Peyer's patch (tissue), 4 donors: ENCODE measurements around the gene COMMD7. TPM values are rescaled to one million over a fixed set of nuclear protein-coding genes. Genes with fewer than 3 reads are reported as not detected.

Experiments used
- DNase-seq, 3 donors: peaks; one replicate each; pipeline ENCODE4 v3.0.0-alpha.2; 2017 to 2019
- H3K27ac ChIP-seq, 4 donors: fragments of 200-600 bp; sonication (generic); one replicate each; pipeline ENCODE4 v1.5.1; 2016 to 2019
- H3K27me3 ChIP-seq, 2 donors: fragments of 200-600 bp; sonication (generic); one replicate each; pipeline ENCODE4 v1.5.1; 2019
- H3K36me3 ChIP-seq, 3 donors: fragments of 200-600 bp; sonication (generic); one replicate each; pipeline ENCODE4 v1.5.1; 2016 to 2019
- H3K4me1 ChIP-seq, 4 donors: fragments of 200-600 bp; sonication (generic); one replicate each; pipeline ENCODE4 v1.5.1; 2016 to 2019
- H3K4me3 ChIP-seq, 4 donors: fragments of 200-600 bp; sonication (generic); 1 replicate in 3 of 4; 2 replicates in 1 of 4; pipeline ENCODE4 v1.5.1; 2016 to 2019; ENCODE audit warnings: mild to moderate bottlenecking in 1 of 4
- H3K9me3 ChIP-seq, 4 donors: fragments of 200-600 bp; sonication (generic); one replicate each; pipeline ENCODE4 v1.5.1; 2016 to 2019; ENCODE audit warnings: mild to moderate bottlenecking in 1 of 4
- POLR2A ChIP-seq, 2 donors: fragments of 450-650 bp; IDR thresholded peaks; one replicate each; pipeline ENCODE4 v1.5.1; 2017; ENCODE audit warnings: antibody characterized with exemption in 2 of 2, mild to moderate bottlenecking in 2 of 2, moderate library complexity in 2 of 2
- total RNA-seq, 4 donors: library from RNA; depleted of rRNA; stranded (reverse); fragments of >200 nt; gene quantifications; one replicate each; pipeline ENCODE4 v1.1.0, GENCODE V29; 2016
- TF ChIP-seq, protein P1 (sequence below), 6 experiments: fragments of 450-650 bp in 4 of 6; fragments of 200-600 bp in 2 of 6; sonication (generic) in 1 of 6; IDR thresholded peaks; one replicate each; pipeline ENCODE4 v1.5.1; 2017 to 2019; ENCODE audit warnings: antibody characterized with exemption in 6 of 6, mild to moderate bottlenecking in 3 of 6, moderate library complexity in 1 of 6

The COMMD7 gene
- total RNA-seq, 4 donors from 2014 or later = 7.9 to 16.3 (median 10.5) TPM

- no peaks in the 10 kb centered on the region for H3K27me3 ChIP-seq
- H3K36me3 ChIP-seq = no peaks in the 10 kb centered on the region
- H3K27ac ChIP-seq = no peak overlapping the region
- TF ChIP-seq, protein P1, sequence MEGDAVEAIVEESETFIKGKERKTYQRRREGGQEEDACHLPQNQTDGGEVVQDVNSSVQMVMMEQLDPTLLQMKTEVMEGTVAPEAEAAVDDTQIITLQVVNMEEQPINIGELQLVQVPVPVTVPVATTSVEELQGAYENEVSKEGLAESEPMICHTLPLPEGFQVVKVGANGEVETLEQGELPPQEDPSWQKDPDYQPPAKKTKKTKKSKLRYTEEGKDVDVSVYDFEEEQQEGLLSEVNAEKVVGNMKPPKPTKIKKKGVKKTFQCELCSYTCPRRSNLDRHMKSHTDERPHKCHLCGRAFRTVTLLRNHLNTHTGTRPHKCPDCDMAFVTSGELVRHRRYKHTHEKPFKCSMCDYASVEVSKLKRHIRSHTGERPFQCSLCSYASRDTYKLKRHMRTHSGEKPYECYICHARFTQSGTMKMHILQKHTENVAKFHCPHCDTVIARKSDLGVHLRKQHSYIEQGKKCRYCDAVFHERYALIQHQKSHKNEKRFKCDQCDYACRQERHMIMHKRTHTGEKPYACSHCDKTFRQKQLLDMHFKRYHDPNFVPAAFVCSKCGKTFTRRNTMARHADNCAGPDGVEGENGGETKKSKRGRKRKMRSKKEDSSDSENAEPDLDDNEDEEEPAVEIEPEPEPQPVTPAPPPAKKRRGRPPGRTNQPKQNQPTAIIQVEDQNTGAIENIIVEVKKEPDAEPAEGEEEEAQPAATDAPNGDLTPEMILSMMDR (IDR thresholded peaks at IDR 0.05) = no peak
- no peak for TF ChIP-seq POLR2A (IDR thresholded peaks at IDR 0.05)
- no peaks in the 10 kb centered on the region for H3K4me1 ChIP-seq
- no peak for DNase-seq
- no peak overlapping the region for H3K4me3 ChIP-seq
- H3K9me3 ChIP-seq = no peaks in the 10 kb centered on the region
Observed at GRCh38 chr20:32685541-32686529, 57.4 kb downstream of the COMMD7 start.

DNA sequence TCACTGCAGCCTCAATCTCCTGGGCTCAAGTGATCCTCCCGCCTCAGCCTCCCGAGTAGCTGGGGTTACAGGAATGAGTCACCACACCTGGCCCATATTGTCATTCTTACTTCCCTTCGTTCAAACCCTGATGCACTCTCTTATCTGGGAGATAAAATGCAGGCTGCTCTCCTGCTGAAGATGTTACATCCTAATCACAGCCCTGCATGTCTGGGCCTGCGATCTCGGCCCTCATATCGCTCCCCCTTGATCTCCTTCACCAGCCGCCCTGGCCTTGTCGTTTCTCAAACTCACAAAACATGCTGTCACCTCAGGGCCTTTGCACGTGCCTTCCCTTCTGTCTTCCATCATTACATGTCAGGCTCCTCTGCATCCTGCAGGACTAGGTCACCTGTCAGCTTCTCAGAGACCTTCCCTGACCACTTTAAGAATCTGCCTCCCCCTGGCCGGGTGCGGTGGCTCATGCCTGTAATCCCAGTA is 60.7 kb downstream of the COMMD7 start:
- no peaks in the 10 kb centered on the region for H3K36me3 ChIP-seq
- no peak for DNase-seq
- no peak for TF ChIP-seq POLR2A (IDR thresholded peaks at IDR 0.05)
- TF ChIP-seq, protein P1 (IDR thresholded peaks at IDR 0.05) = no peak

DNA sequence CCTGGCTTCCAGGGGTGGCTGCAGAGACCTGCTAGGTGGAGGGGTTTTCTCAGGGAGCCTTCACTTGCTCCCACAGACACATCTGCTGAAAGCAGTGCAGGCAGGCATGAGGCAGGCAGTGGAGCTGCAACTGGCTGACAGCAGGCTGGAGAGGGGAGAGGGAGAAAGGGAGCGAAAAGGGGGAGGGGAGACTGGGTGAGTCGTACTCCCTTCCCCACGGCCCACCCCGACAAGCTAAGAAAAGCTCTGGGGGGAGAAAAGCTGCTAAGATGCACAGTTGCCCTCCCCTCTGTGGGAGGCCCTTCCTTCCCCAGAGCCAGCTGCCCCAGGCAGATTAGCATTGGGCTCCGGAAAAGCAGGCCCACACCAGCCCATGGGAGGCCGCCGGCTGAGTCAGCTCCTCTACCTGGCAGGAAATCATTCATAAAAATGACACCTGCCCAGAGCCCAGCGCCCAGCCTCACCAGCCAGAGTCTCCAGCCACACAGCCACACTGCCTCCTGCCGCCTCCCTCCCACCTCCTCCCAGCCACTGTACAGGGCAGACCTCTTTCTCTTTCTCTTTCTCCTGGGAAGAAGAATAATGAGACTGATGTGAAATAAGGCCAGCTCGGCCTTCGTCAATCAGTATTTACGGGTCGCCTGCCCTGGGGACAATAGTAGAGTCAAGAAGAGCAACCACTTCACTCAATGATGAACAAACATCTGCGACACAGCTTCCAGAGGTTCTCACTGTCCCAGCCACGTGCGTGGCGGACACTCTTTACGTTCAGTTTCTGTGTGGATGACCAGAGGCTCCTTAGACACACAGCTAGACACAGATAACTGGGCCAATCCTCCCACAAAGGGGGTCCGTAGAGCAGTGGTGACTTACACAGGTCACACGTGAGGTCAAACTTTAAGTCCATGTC is 61.8 kb downstream of the COMMD7 start:
- no peaks in the 10 kb centered on the region for H3K36me3 ChIP-seq
- no peaks in the 10 kb centered on the region for H3K27me3 ChIP-seq
- H3K4me1 ChIP-seq = no peaks in the 10 kb centered on the region
- H3K27ac ChIP-seq = no peak overlapping the region
- TF ChIP-seq, protein P1 (IDR thresholded peaks at IDR 0.05) = no peak
- TF ChIP-seq POLR2A (IDR thresholded peaks at IDR 0.05) = no peak
- no peak overlapping the region for H3K4me3 ChIP-seq
- H3K9me3 ChIP-seq = no peaks in the 10 kb centered on the region
- no peak for DNase-seq

More for the DNA sequence above, 60.7 kb downstream of the COMMD7 start:
- Histone ChIP-seq H3K27me3 (no peaks in the 10 kb centered on the region), H3K27ac (no peak overlapping the region), H3K9me3 (no peaks in the 10 kb centered on the region), H3K4me3 (no peak overlapping the region), H3K4me1 (no peaks in the 10 kb centered on the region)

- DNase-seq = no peak
- Histone ChIP-seq H3K27me3 (no peaks in the 10 kb centered on the region), H3K36me3 (no peaks in the 10 kb centered on the region), H3K27ac (no peak overlapping the region), H3K4me1 (no peaks in the 10 kb centered on the region), H3K4me3 (no peak overlapping the region), H3K9me3 (no peaks in the 10 kb centered on the region)
- no peak for TF ChIP-seq POLR2A (IDR thresholded peaks at IDR 0.05)
- TF ChIP-seq, protein P1 (IDR thresholded peaks at IDR 0.05) = no peak
Observed at GRCh38 chr20:32680544-32681174, 62.6 kb downstream of the COMMD7 start.

DNA sequence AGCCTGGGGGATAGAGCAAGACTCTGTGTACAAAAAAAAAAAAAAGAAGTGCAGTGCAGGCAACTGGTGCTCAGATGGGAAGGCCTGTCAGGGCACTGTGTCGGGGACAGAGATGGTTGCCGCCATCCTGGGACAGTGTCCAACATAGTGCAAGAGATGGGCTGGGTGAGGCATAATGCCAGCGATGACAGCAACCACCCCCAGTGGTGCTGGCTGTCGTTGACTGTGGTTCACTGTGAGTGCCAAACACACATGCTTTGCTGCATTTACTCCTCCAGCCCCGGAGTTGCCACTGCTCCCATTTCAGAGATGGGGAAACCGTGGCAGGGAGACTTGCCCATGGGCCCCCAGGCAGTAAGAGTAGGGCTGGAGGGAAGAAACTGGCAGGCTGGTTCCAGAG is 64.3 kb downstream of the COMMD7 start:
- TF ChIP-seq POLR2A (IDR thresholded peaks at IDR 0.05) = no peak
- TF ChIP-seq, protein P1 (IDR thresholded peaks at IDR 0.05) = no peak

More for the DNA sequence above, 64.3 kb downstream of the COMMD7 start:
- no peaks in the 10 kb centered on the region for H3K36me3 ChIP-seq
- no peaks in the 10 kb centered on the region for H3K9me3 ChIP-seq
- DNase-seq = no peak
- H3K27ac ChIP-seq = no peak overlapping the region
- H3K4me1 ChIP-seq = no peaks in the 10 kb centered on the region
- H3K4me3 ChIP-seq = no peak overlapping the region
- no peaks in the 10 kb centered on the region for H3K27me3 ChIP-seq
